ENCODE measurements around the gene EEF1G.

- TF ChIP-seq ZBTB21 (CRISPR knock-in tag; IDR thresholded peaks at IDR 0.05; ENCODE audit: borderline replicate concordance): no peak
- no peak for TF ChIP-seq ARID4B (CRISPR knock-in tag; IDR thresholded peaks at IDR 0.05; ENCODE audit: borderline replicate concordance)
- no peak for TF ChIP-seq PREB (CRISPR knock-in tag; IDR thresholded peaks at IDR 0.05; ENCODE audit: borderline replicate concordance)
Observed at GRCh38 chr11:62555464-62556107, 18.1 kb downstream of the EEF1G start.

All from WTC11 (cell line).